DOHH2 (cell line): ENCODE results near the gene KCNK18.

ENCODE experiments used
- H3F3A ChIP-seq: fragments of 200-600 bp; sonication (generic), shearing (Covaris generic); 2 replicates; pipeline ENCODE4 v1.6.0; 2016; ENCODE audit warnings: antibody characterized with exemption, mild to moderate bottlenecking; ENCODE audit not compliant: control insufficient read depth, insufficient read depth
- H3K27ac ChIP-seq: fragments of 200-600 bp; sonication (generic); 2 replicates; pipeline ENCODE4 v1.5.1; 2014; ENCODE audit warnings: low read depth, mild to moderate bottlenecking, low read length, moderate library complexity
- H3K27me3 ChIP-seq: fragments of 200-600 bp; sonication (generic); 2 replicates; pipeline ENCODE4 v1.6.1; 2014; ENCODE audit warnings: mild to moderate bottlenecking, low read length, mixed read lengths; ENCODE audit not compliant: control insufficient read depth
- H3K36me3 ChIP-seq: fragments of 200-600 bp; sonication (generic); 2 replicates; pipeline ENCODE4 v1.6.1; 2014; ENCODE audit warnings: mild to moderate bottlenecking, low read length, moderate library complexity, mixed read lengths; ENCODE audit not compliant: control insufficient read depth
- H3K4me1 ChIP-seq: fragments of 200-600 bp; sonication (generic); 2 replicates; pipeline ENCODE4 v1.6.1; 2014; ENCODE audit warnings: mild to moderate bottlenecking, low read length, mixed read lengths; ENCODE audit not compliant: control insufficient read depth
- H3K4me2 ChIP-seq: fragments of 200-600 bp; sonication (generic); 2 replicates; pipeline ENCODE4 v1.6.0; 2014; ENCODE audit warnings: mild to moderate bottlenecking, low read length, moderate library complexity
- H3K4me3 ChIP-seq: fragments of 200-600 bp; sonication (generic); 2 replicates; pipeline ENCODE4 v1.5.1; 2014; ENCODE audit warnings: mild to moderate bottlenecking, low read length, mixed read lengths
- H3K79me2 ChIP-seq: fragments of 200-600 bp; sonication (generic); 2 replicates; pipeline ENCODE4 v1.6.1; 2014; ENCODE audit warnings: mild to moderate bottlenecking, low read length, mixed read lengths; ENCODE audit not compliant: control insufficient read depth
- H3K9me2 ChIP-seq: fragments of 200-600 bp; sonication (generic); replicated peaks from 2 replicates; pipeline ENCODE4 v1.6.1; 2014; ENCODE audit warnings: mild to moderate bottlenecking, low read length, mixed read lengths; ENCODE audit not compliant: control insufficient read depth
- H3K9me3 ChIP-seq: fragments of 200-600 bp; sonication (generic); 2 replicates; pipeline ENCODE4 v1.6.1; 2014; ENCODE audit warnings: antibody characterized with exemption, low read length, mixed read lengths; ENCODE audit not compliant: control insufficient read depth, insufficient read depth
- H4K20me1 ChIP-seq: fragments of 200-600 bp; sonication (generic); 2 replicates; pipeline ENCODE4 v1.6.0; 2014; ENCODE audit warnings: low read depth, mild to moderate bottlenecking, antibody characterized with exemption, low read length, moderate library complexity; ENCODE audit not compliant: control insufficient read depth, insufficient read depth
- CTCF ChIP-seq: fragments of 200-600 bp; sonication (generic); IDR thresholded peaks from one replicate; pipeline ENCODE4 v1.5.1; 2014; ENCODE audit warnings: antibody characterized with exemption, mild to moderate bottlenecking, low read depth, low read length; ENCODE audit not compliant: poor library complexity, severe bottlenecking
- EZH2phosphoT487 ChIP-seq: fragments of 200-600 bp; sonication (generic); IDR thresholded peaks from 2 replicates; pipeline ENCODE4 v1.6.1; 2017; ENCODE audit warnings: borderline replicate concordance, mild to moderate bottlenecking, antibody characterized with exemption, low read length, moderate library complexity, mixed read lengths

The KCNK18 gene

DNA sequence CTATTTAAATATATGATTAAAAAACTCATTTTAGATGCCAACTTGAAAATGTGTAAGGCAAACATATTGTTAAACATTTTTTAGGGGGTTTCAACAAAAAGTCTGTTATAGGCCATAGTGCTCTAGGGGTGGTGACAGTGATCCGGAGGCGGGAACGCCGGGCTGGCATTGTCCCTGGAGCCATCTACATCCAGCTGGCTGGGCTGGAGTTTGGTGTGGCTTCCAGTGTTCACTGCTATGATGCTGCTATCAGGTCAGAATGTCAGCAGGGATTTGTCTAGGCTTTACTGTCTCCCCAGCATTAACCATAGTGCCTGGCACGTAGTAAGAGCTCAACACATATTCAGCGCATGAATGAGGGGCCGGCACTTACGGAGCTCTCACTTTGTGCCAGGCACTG lies 41.8 kb downstream of the KCNK18 start:
- no peak overlapping the region for H3K27ac ChIP-seq
- H3K4me2 ChIP-seq, result no peak overlapping the region
- peaks cover 4% of the 10 kb centered on the region for H3K9me3 ChIP-seq
- H3K4me1 ChIP-seq, result peaks cover 11% of the 10 kb centered on the region
- H3K79me2 ChIP-seq, result no peaks in the 10 kb centered on the region
- peaks cover 6% of the 10 kb centered on the region; the same call in 1 of the 2 replicates for H3F3A ChIP-seq
- no peaks in the 10 kb centered on the region for H3K9me2 ChIP-seq
- no peaks in the 10 kb centered on the region for H4K20me1 ChIP-seq
- TF ChIP-seq EZH2phosphoT487, result no peak
- TF ChIP-seq CTCF, result no peak
- no peak overlapping the region for H3K4me3 ChIP-seq
- no peaks in the 10 kb centered on the region for H3K36me3 ChIP-seq
- H3K27me3 ChIP-seq, result peaks cover 16% of the 10 kb centered on the region

DNA sequence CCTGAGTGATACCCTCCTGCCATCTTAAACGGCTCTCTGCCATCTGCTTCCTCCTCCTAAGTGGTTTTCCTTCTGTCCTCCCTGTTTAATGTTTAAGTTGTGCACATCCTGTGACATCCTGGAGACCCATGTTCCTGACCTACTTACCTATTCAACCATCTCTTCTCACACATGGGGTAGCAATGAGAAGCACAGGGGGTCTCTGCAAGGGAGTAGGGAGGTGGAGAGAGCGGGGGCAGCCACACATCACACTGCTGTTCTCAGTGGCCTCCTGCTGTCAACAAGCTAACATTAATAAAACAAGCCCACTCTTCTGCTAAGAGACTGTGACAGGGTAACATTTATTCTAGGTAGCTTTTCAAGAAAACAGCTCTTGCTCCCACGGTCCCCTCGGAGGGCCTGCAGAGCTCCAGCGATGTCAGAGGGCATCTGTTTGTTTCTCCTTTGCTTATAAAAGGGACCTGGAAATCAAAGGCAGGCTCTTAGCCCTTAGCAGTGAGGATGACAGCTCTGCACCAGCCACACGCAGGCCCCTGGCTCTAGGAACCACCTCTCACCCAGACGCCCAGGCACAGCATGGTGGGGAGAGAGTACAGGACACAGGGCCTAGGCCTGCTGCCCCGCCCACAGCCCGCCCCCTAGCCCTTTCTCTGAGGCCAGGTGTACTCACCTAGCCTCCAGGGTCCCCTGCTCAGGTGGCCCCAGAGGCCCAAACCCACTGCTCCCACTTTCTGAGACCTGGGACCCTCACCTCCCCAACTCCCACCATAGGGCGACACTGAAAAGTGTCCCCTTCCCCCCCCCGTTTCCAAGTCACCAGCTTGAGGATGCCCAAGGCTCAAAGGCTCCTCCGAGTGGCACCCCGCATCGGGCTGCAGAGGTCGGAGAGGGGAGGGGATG lies 42.7 kb downstream of the KCNK18 start:
- H3K4me2 ChIP-seq, result no peak overlapping the region
- H3K79me2 ChIP-seq, result no peaks in the 10 kb centered on the region
- peaks cover 6% of the 10 kb centered on the region; the same call in 1 of the 2 replicates for H3F3A ChIP-seq
- H3K4me3 ChIP-seq, result no peak overlapping the region
- TF ChIP-seq CTCF (no peak), EZH2phosphoT487 (no peak)
- H3K9me2 ChIP-seq, result no peaks in the 10 kb centered on the region
- peaks cover 11% of the 10 kb centered on the region for H3K4me1 ChIP-seq
- no peak overlapping the region for H3K27ac ChIP-seq
- H3K36me3 ChIP-seq, result no peaks in the 10 kb centered on the region
- H4K20me1 ChIP-seq, result no peaks in the 10 kb centered on the region
- H3K9me3 ChIP-seq, result peaks cover 4% of the 10 kb centered on the region
- H3K27me3 ChIP-seq, result peaks cover 16% of the 10 kb centered on the region

GRCh38 chr10:117240621-117241529 lies 43.6 kb downstream of the KCNK18 start, which contains the start of gene SLC18A2:
TSS of gene SLC18A2 (plus strand) at chr10:117241114. CDS start at chr10:117241694, 580 bp downstream.
- peaks cover 11% of the 10 kb centered on the region for H3K4me1 ChIP-seq
- H3K79me2 ChIP-seq, result no peaks in the 10 kb centered on the region
- peaks cover 13% of the 10 kb centered on the region for H3K27me3 ChIP-seq
- H3K27ac ChIP-seq, result no peak within 1 kb of the TSS
- H3K4me3 ChIP-seq, result no peak within 1 kb of the TSS
- TF ChIP-seq CTCF (no peak), EZH2phosphoT487 (no peak)
- no peaks in the 10 kb centered on the region for H3K9me2 ChIP-seq
- H3K36me3 ChIP-seq, result no peaks in the 10 kb centered on the region
- no peak within 1 kb of the TSS for H3K4me2 ChIP-seq
- H4K20me1 ChIP-seq, result no peaks in the 10 kb centered on the region
- H3K9me3 ChIP-seq, result peaks cover 4% of the 10 kb centered on the region
- H3F3A ChIP-seq, result peaks cover 6% of the 10 kb centered on the region; the same call in 1 of the 2 replicates
